NCI-H2196 (cell line): Measurements from ENCODE around the gene ZCCHC7.
"Not testable (repeated sequence)": the region's sequence is repeated elsewhere in the genome, so short reads cannot be mapped to it uniquely, and the experiment has no call there.

Experiments used
- DNase-seq: peaks from one replicate; lab custom pipeline; 2025; ENCODE audit not compliant: unreplicated experiment; lab: John Stamatoyannopoulos, UW

ZCCHC7 gene

DNA sequence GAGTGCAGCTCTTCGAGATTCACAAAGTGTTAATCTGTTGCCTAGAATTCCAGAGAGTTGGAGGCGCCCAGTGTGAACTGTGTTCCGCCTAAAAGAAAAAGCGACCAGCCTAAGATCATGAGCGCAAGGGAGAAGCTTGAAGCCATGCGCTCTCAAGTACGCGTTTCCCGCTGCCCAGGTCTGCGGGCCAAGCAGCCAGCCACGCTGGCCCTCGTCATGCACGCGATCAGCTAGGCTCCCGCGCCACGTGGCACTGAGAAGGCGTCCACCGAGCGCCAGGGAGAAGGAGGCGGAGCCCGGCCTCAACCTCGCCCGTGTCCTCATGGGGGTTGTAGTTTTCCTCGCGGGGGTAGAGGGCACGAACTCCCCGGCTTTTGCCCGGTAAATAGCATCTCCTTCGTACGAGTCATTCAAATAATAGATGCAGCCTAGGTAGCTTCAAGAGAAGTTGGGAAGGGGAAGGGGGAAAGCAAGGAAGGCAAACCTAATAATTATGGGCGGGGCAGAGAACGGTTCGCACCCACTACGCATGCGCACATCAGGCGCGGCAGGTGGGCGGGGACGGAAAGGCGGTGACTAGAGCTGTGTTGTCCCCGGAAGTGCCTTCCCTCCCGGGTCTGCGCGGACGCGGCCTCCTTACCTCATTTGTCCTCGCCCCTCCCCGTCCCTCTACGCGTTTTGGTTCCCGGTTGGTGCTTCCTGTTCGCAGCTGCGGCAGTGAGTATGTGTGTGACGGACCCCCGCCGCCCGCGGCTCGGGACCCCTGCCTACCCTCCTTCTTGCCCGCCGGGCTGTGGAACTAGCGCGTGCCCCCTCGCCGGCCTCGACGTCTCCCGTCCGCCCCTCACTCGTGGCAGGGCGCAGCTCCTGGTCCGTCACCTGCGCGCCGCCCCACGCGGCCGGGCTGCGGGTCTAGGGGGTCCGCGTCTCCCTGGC lies at the start of gene ZCCHC7:
TSS of gene ZCCHC7 (plus strand) at position 668 of the 936 bp plus-strand sequence.
- peak; percentile 96 for DNase-seq

DNA sequence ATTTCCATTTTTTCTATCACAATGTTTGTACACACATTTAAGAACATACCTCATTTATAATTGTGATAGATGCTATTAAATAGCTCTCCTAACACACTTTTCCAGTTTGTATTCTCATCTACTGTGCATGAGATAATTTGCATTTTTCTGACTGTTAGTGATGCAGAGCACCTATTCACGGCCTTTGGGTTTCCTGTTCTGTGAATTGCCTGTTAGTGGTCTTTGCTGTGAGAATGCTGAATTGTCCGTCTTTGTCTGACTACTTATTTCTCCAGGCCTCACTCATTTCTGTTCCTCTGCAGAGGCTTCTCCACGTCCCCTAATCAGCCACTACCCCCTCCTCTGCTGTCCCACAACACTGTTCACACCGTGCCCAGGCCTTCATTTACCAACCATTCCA lies 45.6 kb upstream of the ZCCHC7 start:
- not testable (repeated sequence) for DNase-seq

DNA sequence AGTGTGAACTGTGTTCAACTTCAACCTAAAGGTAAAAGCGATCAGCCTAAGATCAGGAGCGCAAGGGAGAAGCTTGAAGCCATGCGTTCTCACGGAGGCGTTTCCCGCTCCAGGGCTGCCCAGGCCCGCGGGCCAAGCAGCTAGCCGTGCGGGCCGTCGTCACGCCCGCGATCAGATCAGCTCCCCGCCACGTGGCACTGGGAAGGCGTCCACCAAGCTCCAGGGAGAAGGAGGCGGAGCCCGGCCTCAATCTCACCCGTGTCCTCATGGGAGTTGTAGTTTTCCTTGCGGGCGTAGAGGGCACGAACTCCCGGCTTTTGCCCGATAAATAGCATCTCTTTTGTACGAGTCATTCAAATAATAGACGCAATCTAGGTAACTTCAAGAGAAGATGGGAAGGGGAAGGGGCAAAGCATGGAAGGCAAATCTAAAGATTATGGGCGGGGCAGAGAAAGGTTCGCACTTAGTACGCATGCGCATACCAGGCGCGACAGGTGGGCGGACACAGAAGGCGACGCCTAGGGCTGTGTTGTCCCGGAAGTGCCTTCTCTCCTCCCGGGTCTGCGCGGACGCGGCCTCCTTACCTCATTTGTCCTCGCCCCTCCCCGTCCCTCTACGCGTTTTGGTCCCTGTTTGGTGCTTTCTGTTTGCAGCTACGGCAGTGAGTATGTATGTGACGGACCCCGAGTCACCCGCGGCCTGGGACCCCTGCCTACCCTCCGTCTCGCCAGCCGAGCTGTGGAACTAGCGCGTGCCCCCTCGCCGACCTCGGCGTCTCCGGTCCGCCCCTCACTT lies 40.8 kb upstream of the ZCCHC7 start:
- peak; percentile 94 for DNase-seq

DNA sequence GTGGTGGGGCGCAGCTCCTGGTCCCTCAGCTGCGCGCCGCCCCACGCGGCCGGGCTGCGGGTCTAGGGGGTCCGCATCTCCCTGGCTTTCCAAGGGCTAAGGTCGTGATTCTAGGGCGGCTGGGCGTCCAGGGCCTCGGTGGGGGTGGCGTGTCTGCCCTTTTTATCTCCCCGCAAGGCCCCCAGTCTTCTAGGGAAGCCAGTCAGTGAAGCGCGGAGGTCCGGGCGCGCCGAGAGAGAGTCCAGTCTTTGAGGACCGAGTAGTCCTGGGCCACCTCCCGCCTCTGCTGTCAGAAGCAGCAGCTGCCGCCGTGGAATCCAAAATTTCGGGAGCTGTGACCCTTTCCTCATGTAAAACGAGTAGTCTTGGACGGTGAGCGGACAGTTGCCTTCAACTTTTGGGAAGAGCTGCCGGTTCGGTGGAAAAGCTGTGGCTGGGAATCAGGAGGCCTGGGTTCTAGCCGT lies 40.2 kb upstream of the ZCCHC7 start:
- DNase-seq: not testable (repeated sequence)

DNA sequence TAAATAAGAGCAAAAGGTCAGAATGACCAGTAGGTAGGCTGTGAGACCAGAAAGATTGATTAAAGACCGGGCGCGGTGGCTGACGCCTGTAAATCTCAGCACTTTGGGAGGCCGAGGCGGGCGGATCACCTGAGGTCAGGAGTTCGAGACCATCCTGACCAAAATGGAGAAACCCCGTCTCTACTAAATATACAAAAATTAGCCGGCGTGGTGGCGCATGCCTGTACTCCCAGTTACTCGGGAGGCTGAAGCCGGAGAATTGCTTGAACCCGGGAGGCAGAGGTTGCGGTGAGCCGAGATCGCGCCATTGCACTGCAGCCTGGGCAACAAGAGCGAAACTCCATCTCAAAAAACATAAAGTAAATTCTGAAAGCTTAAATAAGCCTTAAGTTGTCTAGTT lies 38.9 kb upstream of the ZCCHC7 start:
- DNase-seq: not testable (repeated sequence)

DNA sequence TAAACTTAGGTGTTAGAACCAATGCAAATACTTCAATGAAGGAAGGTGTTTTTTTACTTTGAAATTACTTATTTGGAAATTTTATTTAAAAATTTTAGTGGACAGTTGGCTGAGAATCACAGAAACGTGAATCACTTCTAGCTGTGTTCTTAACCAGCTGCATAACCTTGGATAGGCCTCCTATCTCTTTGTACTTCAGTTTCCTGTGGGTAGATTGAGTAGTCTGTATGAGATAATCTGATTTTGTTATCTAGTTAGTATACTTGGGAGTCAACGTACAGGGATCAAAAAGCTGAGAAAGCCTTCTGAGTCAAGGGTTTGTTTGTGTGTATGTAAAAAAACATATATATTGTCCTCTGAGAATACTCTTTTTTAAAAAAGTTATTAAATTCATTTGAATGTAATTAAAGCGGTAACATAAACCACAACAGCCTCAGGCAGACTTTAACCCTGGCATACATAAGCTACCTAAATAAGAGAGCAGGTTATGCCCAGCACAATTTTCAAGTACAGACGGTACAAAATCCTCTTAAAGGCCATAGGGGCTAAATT lies 38.1 kb upstream of the ZCCHC7 start:
- no peak for DNase-seq

DNA sequence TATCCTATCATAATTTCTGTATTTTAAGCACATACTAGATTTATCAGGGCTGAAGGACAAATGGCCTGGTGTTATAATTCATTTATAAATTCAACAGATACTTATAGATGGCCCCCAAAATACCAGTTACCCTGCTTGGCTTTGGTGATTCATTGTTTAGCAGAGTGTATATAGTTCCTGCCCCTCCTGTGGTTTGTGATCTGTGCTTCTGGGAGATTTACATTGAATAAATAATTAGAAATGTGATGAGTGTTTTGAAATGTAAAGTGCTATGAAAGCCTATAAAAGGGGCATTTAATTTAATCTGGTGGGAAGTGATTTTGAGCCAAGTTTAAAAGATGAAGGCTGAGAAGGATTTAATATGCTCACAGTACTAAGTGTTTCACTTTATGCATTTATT lies 36.7 kb upstream of the ZCCHC7 start:
- no peak for DNase-seq

DNA sequence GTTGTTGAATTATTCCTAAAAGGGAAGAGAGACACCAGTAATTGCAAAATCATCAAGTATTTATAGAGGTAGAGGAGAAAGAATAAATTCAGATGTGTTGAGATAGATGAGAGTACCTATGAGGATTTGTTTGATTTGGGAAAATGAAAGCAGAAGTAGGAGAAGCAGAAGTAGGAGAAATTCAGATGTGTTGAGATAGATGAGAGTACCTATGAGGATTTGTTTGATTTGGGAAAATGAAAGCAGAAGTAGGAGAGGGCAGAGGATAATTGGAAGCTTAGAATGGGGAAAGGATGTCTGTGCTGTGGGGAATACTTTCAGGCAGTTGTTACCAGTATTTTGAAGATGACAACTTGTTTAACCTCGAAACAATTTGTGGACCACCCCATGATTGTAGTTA lies 35.1 kb upstream of the ZCCHC7 start:
- DNase-seq: no peak

DNA sequence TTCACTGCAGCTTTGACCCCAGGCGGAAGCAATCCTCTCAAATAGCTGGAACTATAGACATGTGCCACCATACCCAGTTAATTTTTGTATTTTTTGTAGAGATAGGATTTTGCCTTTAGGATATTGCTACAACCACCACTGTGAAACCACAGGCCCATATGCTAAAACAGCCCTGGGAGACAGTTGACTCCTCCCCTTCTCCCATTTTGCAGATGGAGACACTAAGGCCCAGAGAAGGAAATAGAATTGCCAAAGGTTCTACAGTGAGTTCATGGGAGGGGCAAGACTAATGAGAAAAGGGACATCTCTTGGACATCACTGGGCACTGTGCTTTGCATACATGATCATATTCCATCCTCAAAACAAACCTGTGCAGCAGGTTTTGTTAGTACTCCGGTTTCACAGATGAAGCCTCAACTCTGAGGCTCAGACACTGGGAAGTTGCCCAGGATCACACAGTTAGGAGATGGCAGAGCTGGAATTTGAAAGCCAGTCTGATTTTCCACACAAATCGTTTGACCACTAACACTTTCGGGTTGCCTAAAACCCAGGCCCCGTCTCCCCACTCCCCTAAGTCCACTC lies 27.6 kb upstream of the ZCCHC7 start:
- DNase-seq: not testable (repeated sequence)

DNA sequence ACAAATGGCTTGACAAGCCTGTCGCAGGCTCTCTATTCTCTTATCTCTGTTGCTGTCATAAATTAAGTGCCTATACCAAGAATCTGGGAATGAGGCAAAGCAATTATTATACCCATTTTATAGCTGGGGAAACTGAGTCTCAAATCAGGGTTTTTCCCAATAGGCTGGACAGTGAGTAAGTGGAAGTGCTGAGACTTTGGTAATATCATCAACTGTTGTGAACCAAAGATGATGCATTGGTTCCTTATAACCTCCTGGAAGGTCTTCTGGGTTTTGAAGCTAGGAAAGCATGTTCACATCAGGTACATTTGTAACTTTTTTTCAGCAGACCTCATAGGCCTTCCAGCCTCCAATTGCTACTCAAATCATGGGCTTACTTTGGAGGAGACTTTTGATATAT lies 25.6 kb upstream of the ZCCHC7 start:
- no peak for DNase-seq

DNA sequence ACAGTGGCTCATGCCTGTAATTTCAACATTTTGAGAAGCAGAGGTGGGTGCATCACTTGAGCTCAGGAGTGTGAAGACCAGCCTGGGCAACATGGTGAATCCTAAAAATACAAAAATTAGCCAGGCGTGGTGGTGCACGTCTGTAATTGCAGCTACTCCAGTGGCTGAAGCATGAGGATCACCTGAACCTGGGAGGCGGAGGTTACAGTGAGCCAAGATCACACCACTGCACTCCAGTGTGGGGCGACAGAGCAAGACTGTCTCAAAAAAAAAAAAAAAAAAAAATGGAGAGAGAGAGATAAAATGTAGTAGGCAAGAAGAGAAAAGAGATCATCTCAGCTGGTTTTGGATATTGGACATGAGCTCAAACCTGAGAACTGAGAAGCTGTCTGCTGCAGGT lies 23.7 kb upstream of the ZCCHC7 start:
- no peak for DNase-seq

DNA sequence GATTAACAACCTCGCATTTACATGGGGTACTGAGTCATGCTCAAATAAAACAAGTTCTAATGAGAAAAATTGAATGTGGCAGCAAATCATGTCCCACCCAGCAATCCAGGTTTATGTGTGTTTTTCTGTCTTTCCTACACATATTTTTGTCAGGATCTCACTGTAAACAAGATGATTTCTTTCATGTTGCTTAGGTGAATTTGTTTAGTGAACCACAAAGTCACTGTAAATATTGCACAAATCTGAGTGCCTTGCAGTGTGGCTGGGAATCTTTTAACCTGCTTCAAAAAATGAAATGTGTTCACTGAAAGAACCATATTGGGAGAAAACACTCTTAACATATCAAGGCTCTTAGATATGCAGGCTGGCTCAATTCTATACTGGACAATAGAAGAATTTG lies 23.1 kb upstream of the ZCCHC7 start:
- DNase-seq: no peak

DNA sequence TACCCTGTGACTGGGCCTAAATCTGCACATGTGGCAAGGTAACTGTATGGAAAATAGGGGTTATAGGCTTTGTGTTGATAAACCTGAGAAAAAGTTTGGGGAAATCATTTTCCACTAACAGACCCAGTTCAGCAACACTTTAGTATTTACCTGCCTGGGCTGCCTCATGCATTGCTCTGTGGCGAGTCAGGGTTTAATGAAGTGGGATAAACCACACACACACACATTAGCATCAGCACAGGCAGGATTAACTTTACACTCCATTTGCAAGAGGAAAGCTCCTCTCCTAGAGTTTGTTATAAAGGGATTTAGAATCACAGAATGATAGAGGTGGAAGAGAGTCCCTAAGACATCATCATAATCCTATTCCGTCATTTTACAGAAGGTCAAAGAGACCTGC lies 20.0 kb upstream of the ZCCHC7 start:
- DNase-seq: no peak

DNA sequence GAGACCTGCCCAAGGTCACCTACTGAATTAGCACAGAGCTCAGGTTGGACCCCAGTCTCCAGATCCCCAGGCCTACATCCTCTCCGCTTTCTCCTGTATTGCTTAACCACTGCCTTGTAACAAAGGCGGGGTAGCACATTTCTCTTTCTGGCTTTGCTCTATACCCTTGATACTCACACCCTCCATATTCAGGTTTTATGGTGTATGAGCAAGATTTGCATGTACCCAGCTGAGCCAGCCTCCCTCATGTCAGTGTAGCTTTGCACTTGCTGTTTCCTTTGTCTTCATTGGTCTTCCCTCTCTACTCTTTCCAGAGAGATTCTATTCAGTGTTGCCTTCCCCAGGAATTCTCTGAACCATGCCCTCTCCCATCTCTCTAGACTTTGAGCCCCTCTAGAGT lies 19.6 kb upstream of the ZCCHC7 start:
- DNase-seq: no peak

DNA sequence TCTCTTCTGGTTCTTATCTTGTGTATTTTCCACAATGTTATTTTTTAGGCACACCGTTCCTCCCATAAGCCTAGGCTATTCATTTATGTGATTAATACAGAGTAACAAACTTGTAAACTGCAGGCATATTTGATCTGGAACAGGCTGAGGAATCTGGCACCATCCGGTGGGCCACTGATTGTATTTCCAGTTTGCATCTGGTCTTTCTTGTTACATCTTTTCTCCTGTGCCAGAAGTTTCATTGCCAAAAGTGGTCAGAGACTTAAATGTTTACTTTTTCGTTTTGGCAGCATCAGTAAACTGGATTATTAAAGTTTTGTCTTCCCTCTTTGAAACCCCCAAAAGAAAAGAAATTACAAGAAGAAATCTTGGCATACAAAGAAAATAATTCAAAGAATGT lies 17.9 kb upstream of the ZCCHC7 start:
- DNase-seq: no peak

DNA sequence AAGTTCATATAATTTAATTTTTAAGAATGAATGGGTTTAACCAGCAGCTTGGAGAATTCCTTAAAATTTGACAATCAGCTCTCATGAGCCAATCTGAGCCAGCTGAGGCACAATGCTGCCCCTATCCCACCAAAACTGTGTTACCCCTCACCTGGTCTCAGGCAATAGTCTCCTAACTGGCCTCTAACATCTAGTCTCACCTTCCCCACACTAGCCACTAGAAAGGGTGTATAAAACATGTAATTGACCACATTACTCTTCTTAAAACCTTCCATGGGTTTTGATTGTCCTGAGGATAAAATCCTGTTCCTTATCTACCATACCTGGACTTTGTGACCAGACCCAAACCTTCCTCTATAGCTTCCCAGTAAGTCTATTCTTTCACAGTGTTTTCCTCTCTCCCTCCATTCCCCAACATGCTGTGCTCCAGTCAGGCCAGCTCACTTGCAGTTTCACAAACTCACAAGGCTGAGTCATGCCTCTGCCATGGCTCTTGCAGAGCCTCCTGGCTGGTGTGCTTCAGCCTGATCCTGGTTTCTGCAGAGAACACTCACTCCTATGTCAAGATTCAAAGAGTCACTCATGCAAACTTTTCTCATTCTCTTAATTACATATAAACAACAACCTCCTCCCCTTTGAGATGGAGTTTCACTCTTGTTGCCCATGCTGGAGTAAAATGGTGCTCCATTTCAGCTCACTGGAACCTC lies 16.0 kb upstream of the ZCCHC7 start:
- no peak for DNase-seq

DNA sequence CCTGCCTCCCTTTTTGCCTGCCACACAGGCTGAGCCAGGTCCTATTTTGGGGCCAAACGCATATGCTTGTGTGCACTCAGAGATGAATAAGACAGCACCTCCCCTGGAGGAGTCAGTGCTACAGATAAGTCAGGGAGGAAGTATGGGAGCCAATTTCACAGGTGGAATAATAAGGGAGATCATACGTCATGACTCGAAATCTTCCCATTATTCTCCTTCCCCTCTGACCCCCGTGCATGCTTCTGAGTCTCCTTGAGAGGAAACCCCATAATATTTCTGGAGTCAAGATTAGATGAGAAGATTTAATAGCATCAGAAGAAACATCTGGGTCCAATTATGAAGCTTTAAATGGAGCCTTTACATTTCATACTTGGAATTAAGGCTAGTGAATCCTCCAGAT lies 15.1 kb upstream of the ZCCHC7 start:
- no peak for DNase-seq

DNA sequence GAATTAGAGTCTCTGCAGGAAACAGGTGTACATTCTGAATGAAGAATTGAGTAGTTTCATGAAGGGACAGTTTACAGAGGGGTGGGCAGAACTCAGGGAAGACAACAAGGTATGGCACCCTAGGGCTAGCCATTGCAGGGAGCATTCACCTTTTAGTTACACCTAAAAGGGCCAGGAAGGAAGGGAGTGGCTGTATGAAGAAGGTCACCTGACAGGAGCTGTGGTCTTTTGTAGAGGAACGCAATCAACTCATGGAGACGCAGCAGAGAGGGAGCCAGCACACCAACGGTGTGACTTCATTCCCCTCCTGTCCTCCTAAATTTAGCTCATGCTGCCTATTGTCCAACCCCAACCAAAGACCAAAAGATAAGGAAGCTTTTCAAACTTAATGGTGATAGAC lies 12.7 kb upstream of the ZCCHC7 start:
- DNase-seq: no peak

DNA sequence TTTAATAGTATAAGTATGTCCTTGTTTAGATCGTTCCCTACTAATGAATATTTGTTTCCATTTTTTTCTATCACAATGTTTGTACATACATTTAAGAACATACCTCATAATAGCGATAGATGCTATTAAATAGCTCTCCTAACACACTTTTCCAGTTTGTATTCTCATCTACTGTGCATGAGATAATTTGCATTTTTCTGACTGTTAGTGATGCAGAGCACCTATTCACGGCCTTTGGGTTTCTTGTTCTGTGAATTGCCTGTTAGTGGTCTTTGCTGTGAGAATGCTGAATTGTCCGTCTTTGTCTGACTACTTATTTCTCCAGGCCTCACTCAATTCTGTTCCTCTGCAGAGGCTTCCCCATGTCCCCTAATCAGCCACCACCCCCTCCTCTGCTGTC lies 5.9 kb upstream of the ZCCHC7 start:
- not testable (repeated sequence) for DNase-seq

DNA sequence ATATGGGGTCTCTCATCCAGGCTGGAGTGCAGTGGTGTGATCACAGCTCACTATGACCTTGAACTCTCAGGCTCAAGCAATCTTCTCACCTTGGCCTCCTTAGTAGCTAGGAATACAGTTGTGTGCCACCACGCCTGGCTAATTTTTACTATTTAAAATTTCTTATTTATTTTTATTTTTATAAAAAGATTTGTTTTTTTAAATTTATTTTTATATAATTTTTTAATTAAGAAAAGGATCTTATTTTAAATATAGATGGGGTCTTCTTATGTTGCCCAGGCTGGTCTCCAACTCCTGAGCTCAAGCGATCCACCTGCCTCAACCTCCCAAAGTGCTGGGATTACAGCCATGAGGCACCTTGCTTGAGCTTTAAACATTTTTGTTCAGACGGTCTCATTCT lies 2.4 kb upstream of the ZCCHC7 start:
- no peak for DNase-seq

DNA sequence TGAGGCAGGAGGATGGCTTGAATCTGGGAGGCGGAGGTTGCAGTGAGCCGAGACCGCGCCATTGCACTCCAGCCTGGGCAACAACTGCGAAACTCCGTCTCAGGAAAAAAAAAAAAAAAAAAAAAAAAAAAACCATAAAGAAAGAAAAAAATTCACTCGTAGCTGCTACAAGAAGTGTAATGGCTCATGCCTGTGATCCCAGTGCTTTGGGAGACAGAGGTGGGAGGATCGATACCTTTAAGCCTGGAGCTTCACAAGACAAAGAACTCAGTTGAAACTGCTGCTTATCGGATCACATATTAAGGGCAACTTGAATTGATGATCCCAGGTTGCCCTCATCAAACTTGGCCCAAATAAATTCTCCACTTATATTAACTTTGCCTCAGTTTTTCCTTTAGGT lies 1.0 kb upstream of the ZCCHC7 start:
- peak; percentile 9 for DNase-seq
